ENCODE measurements around the gene SDHAF3. TPM values are rescaled to one million over a fixed set of nuclear protein-coding genes. Genes with fewer than 3 reads are reported as not detected.
A peak's percentile ranks its signal among the peaks of the same experiment; 100 is the strongest.

SDHAF3 gene
- total RNA-seq, 1 experiment from 2014 or later: 16.1 TPM

DNA sequence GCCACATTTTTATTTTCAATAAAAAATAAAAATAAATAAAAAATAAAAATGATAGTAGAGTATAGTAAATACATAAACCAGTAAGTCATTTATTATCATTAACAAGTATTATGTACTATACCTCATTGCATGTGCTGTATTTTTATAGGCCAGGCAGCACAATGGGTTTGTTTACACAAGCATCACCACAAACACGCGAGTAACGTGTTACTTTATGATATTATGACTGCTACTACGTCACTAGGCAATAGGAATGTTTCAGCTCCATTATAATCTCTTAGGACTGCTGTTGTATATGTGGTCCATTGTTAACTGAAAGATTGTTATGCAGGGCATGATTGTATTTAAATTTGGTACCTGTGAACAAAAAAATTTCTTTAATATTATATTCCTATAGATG, 20.8 kb upstream of the SDHAF3 start:
- no TSS peak for BruUV-seq (replicated peaks)
- ATAC-seq (no peak), DNase-seq (ENCODE audit: low read depth, low spot score) (no peak)
- Histone ChIP-seq H3K36me3 (ENCODE audit: control insufficient read depth, insufficient read depth, low read length) (no peaks in the 10 kb centered on the region), H3K27me3 (ENCODE audit: control insufficient read depth, insufficient read depth, low read length) (no peaks in the 10 kb centered on the region), H3K27ac (ENCODE audit: low read length) (no peak overlapping the region), H3K4me3 (ENCODE audit: low read depth in 2 of 2, low read length in 2 of 2) (no peak overlapping the region), H3K4me1 (ENCODE audit: control insufficient read depth, insufficient read depth, low read length) (no peaks in the 10 kb centered on the region), H3K9me3 (ENCODE audit: control insufficient read depth, insufficient read depth, low read depth, low read length) (no peaks in the 10 kb centered on the region)
- in situ Hi-C loops (cut with HindIII; ENCODE audit: low pct_unique_long_range_greater_than_20kb, low sequenced_read_pairs): no loop called here
- intact Hi-C loops (cut with micrococcal nuclease; ENCODE audit: unreplicated experiment): no loop called here
- ChIA-PET CTCF (no interaction called here), POLR2A (no interaction called here)
- TF ChIP-seq, protein P1, sequence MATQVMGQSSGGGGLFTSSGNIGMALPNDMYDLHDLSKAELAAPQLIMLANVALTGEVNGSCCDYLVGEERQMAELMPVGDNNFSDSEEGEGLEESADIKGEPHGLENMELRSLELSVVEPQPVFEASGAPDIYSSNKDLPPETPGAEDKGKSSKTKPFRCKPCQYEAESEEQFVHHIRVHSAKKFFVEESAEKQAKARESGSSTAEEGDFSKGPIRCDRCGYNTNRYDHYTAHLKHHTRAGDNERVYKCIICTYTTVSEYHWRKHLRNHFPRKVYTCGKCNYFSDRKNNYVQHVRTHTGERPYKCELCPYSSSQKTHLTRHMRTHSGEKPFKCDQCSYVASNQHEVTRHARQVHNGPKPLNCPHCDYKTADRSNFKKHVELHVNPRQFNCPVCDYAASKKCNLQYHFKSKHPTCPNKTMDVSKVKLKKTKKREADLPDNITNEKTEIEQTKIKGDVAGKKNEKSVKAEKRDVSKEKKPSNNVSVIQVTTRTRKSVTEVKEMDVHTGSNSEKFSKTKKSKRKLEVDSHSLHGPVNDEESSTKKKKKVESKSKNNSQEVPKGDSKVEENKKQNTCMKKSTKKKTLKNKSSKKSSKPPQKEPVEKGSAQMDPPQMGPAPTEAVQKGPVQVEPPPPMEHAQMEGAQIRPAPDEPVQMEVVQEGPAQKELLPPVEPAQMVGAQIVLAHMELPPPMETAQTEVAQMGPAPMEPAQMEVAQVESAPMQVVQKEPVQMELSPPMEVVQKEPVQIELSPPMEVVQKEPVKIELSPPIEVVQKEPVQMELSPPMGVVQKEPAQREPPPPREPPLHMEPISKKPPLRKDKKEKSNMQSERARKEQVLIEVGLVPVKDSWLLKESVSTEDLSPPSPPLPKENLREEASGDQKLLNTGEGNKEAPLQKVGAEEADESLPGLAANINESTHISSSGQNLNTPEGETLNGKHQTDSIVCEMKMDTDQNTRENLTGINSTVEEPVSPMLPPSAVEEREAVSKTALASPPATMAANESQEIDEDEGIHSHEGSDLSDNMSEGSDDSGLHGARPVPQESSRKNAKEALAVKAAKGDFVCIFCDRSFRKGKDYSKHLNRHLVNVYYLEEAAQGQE (IDR thresholded peaks at IDR 0.05; ENCODE audit: insufficient read depth in 1 of 2, low read depth in 2 of 2, low read length in 1 of 2): no peak
- no peak for TF ChIP-seq TCF7L2 (IDR thresholded peaks at IDR 0.05; ENCODE audit: low read depth, low read length)
- TF ChIP-seq POLR2AphosphoS5 (IDR thresholded peaks at IDR 0.05; ENCODE audit: low read depth, low read length): no peak
- TF ChIP-seq, protein P2, sequence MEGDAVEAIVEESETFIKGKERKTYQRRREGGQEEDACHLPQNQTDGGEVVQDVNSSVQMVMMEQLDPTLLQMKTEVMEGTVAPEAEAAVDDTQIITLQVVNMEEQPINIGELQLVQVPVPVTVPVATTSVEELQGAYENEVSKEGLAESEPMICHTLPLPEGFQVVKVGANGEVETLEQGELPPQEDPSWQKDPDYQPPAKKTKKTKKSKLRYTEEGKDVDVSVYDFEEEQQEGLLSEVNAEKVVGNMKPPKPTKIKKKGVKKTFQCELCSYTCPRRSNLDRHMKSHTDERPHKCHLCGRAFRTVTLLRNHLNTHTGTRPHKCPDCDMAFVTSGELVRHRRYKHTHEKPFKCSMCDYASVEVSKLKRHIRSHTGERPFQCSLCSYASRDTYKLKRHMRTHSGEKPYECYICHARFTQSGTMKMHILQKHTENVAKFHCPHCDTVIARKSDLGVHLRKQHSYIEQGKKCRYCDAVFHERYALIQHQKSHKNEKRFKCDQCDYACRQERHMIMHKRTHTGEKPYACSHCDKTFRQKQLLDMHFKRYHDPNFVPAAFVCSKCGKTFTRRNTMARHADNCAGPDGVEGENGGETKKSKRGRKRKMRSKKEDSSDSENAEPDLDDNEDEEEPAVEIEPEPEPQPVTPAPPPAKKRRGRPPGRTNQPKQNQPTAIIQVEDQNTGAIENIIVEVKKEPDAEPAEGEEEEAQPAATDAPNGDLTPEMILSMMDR (IDR thresholded peaks at IDR 0.05): no peak
- TF ChIP-seq SIN3A (IDR thresholded peaks at IDR 0.05; ENCODE audit: borderline replicate concordance, insufficient read depth, low read depth, low read length): no peak

DNA sequence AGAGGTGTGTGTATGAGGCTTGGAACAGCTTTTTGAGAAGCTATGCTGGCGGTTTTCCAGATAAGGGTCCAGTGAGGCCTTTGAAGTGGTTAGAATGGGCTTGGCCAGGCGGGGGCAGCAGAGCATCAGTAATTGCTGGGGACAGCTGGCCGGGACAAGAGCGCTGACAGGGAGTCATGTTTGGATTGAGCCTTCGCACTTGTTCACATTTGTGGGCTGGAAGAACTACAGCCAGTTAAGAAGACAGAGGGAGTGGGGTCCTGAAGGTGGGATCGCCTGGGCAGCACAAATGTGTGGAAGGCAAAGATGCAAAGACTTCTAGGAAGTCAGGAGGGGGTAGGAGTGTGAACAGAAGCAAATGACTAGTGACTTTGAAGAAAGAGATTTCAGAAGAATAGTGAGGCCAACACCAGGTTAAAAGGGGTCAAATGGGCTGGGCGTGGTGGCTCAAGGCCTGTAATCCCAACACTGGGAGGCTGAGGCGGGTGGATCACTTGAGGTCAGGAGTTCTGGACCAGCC, 12.7 kb upstream of the SDHAF3 start:
- in situ Hi-C loops (cut with HindIII; ENCODE audit: low pct_unique_long_range_greater_than_20kb, low sequenced_read_pairs): no loop called here
- Histone ChIP-seq H3K4me3 (ENCODE audit: low read depth in 2 of 2, low read length in 2 of 2) (no peak overlapping the region), H3K27ac (ENCODE audit: low read length) (no peak overlapping the region), H3K9me3 (ENCODE audit: control insufficient read depth, insufficient read depth, low read depth, low read length) (no peaks in the 10 kb centered on the region), H3K4me1 (ENCODE audit: control insufficient read depth, insufficient read depth, low read length) (peaks cover 3% of the 10 kb centered on the region; the same call in 1 of the 2 replicates), H3K36me3 (ENCODE audit: control insufficient read depth, insufficient read depth, low read length) (no peaks in the 10 kb centered on the region), H3K27me3 (ENCODE audit: control insufficient read depth, insufficient read depth, low read length) (peaks cover 2% of the 10 kb centered on the region; the same call in 1 of the 2 replicates)
- ChIA-PET POLR2A (no interaction called here), CTCF (interaction anchor here (1.0 to 1.3 kb wide), 2 partner anchors 732 to 740 kb away, joined by 3 to 5 read pairs; no protein-coding TSS in a partner anchor)
- no peak for TF ChIP-seq POLR2AphosphoS5 (IDR thresholded peaks at IDR 0.05; ENCODE audit: low read depth, low read length)
- peak; percentile 96 for TF ChIP-seq TCF7L2 (IDR thresholded peaks at IDR 0.05; ENCODE audit: low read depth, low read length)
- TF ChIP-seq, protein P2 (IDR thresholded peaks at IDR 0.05): peak; percentile 84
- TF ChIP-seq, protein P1 (IDR thresholded peaks at IDR 0.05; ENCODE audit: insufficient read depth in 1 of 2, low read depth in 2 of 2, low read length in 1 of 2): no peak
- ATAC-seq (peak; percentile 98), DNase-seq (ENCODE audit: low read depth, low spot score) (peak; percentile 51)
- BruUV-seq (replicated peaks): no TSS peak
- intact Hi-C loops (cut with micrococcal nuclease; ENCODE audit: unreplicated experiment): loop anchor here (1.0 to 10.0 kb wide), 3 partner anchors 75 to 730 kb away; no protein-coding TSS in a partner anchor
